Esophagus muscularis mucosa (tissue), 4 donors: ENCODE measurements around the gene CX3CL1. TPM values are rescaled to one million over a fixed set of nuclear protein-coding genes. Genes with fewer than 3 reads are reported as not detected.

ENCODE experiments used
- DNase-seq: peaks from one replicate; pipeline ENCODE4 v3.0.0-alpha.2; 2017; ENCODE audit errors: extremely low spot score
- H3K27ac ChIP-seq, 4 donors: fragments of 200-600 bp; sonication (generic); replicated peaks in 1 of 4; 1 replicate in 3 of 4; 2 replicates in 1 of 4; pipeline ENCODE4 v1.5.1; 2016 to 2019; ENCODE audit warnings: mild to moderate bottlenecking in 1 of 4
- H3K27me3 ChIP-seq, 4 donors: fragments of 200-600 bp; sonication (generic); one replicate each; pipeline versions ENCODE4 v1.5.1 to v1.6.0; 2016 to 2019
- H3K36me3 ChIP-seq, 4 donors: fragments of 200-600 bp; sonication (generic); one replicate each; pipeline ENCODE4 v1.5.1; 2016 to 2019
- H3K4me1 ChIP-seq, 4 donors: fragments of 200-600 bp; sonication (generic); one replicate each; pipeline ENCODE4 v1.5.1; 2016 to 2019
- H3K4me3 ChIP-seq, 4 donors: fragments of 200-600 bp; sonication (generic); 1 replicate in 2 of 4; 2 replicates in 2 of 4; pipeline ENCODE4 v1.5.1; 2016 to 2019; ENCODE audit warnings: mild to moderate bottlenecking in 4 of 4, moderate library complexity in 1 of 4
- H3K9me3 ChIP-seq, 4 donors: fragments of 200-600 bp; sonication (generic); 1 replicate in 3 of 4; 2 replicates in 1 of 4; pipeline ENCODE4 v1.5.1; 2016 to 2019
- EP300 ChIP-seq: sonication (generic); formaldehyde crosslinking; IDR thresholded peaks from one replicate; pipeline ENCODE4 v1.6.1; 2017; ENCODE audit warnings: antibody characterized with exemption
- POLR2A ChIP-seq: fragments of 450-650 bp; IDR thresholded peaks from one replicate; pipeline ENCODE4 v1.6.1; 2017; ENCODE audit warnings: antibody characterized with exemption, moderate library complexity, mild to moderate bottlenecking, low read depth
- POLR2AphosphoS5 ChIP-seq, 2 donors: sonication (generic); formaldehyde crosslinking; IDR thresholded peaks; one replicate each; pipeline ENCODE4 v1.6.1; 2017; ENCODE audit warnings: antibody characterized with exemption in 2 of 2
- WGBS: methylation state at CpG from one replicate; pipeline ENCODE4 v1.1.5; 2018; 5-methylcytosine and 5-hydroxymethylcytosine counted together
- intact Hi-C: fragments of 100-400 bp; cut with DNase I; formaldehyde crosslinking; loops from one replicate; pipeline ENCODE4 v1.15.1; 2023
- total RNA-seq, 4 donors: library from RNA; depleted of rRNA; stranded (reverse); fragments of >200 nt; gene quantifications; one replicate each; pipeline versions ENCODE4 v1.1.0 to v1.2.1, GENCODE V29; 2016
- TF ChIP-seq, protein P1 (sequence below), 3 experiments: fragments of 200-600 bp in 2 of 3; fragments of 450-650 bp in 1 of 3; sonication (generic) in 2 of 3; IDR thresholded peaks; one replicate each; pipeline ENCODE4 v1.5.1; 2017 to 2019; ENCODE audit warnings: antibody characterized with exemption in 3 of 3, mild to moderate bottlenecking in 2 of 3, moderate library complexity in 1 of 3

The CX3CL1 gene
- total RNA-seq, 4 donors from 2014 or later, result 26.8 to 40.4 (median 29.9) TPM

DNA sequence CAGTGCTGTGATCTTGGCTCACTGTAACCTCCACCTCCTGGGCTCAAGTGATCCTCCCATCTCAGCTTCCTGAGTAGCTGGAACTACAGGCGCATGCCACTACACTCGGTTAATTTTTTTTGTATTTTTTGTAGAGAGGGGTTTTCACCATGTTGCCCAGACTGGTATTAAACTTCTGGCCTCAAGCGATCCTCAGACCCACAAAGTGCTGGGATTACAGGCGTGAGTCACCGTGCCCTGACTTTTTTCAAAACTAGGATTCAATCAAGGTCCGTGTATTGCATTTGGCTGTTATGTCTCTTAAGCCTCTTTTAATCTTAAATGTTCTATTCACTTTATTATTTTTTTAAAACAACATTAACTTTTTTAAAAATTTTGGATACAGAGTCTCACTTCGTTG, 18.0 kb upstream of the CX3CL1 start:
- no peak overlapping the region for H3K27ac ChIP-seq
- 91% methylated on average over 7 of the region's 7 CpGs for WGBS
- H3K9me3 ChIP-seq, result no peaks in the 10 kb centered on the region
- H3K4me1 ChIP-seq, result no peaks in the 10 kb centered on the region
- TF ChIP-seq POLR2A (no peak), EP300 (no peak), POLR2AphosphoS5 (IDR thresholded peaks at IDR 0.05) (no peak)
- TF ChIP-seq, protein P1, sequence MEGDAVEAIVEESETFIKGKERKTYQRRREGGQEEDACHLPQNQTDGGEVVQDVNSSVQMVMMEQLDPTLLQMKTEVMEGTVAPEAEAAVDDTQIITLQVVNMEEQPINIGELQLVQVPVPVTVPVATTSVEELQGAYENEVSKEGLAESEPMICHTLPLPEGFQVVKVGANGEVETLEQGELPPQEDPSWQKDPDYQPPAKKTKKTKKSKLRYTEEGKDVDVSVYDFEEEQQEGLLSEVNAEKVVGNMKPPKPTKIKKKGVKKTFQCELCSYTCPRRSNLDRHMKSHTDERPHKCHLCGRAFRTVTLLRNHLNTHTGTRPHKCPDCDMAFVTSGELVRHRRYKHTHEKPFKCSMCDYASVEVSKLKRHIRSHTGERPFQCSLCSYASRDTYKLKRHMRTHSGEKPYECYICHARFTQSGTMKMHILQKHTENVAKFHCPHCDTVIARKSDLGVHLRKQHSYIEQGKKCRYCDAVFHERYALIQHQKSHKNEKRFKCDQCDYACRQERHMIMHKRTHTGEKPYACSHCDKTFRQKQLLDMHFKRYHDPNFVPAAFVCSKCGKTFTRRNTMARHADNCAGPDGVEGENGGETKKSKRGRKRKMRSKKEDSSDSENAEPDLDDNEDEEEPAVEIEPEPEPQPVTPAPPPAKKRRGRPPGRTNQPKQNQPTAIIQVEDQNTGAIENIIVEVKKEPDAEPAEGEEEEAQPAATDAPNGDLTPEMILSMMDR (IDR thresholded peaks at IDR 0.05), result no peak
- H3K36me3 ChIP-seq, result no peaks in the 10 kb centered on the region
- H3K4me3 ChIP-seq, result no peak overlapping the region
- no peaks in the 10 kb centered on the region for H3K27me3 ChIP-seq
- DNase-seq, result no peak
- intact Hi-C loops, result no loop called here

DNA sequence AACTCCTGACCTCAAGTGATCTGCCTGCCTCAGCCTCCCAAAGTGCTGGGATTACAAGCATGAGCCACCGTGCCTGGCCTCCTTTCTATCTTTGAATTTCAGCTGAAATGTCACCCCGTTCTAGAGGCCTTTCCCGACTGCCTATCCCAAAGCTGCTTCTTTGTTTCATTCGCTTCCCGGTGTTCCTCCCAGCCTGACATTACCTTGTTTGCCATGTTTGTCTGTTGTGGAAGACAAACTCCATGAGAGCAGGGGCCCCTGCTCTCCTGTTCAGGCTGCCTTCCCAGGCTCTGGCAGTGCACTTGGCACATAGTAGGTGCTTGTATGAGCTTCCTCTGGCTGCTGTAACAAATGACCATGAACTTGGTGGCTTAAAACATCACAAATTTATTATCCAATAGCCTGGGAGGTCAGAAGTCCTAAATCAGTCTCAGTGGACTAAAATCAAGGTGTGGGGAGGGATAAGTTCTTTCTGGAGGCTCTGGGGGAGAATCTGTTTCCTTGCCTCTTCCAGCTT, 16.3 kb upstream of the CX3CL1 start:
- no peak overlapping the region for H3K27ac ChIP-seq
- H3K4me1 ChIP-seq, result no peaks in the 10 kb centered on the region
- no peak overlapping the region for H3K4me3 ChIP-seq
- H3K36me3 ChIP-seq, result no peaks in the 10 kb centered on the region
- no peak for TF ChIP-seq POLR2AphosphoS5 (IDR thresholded peaks at IDR 0.05)
- TF ChIP-seq EP300, result no peak
- no peak for TF ChIP-seq POLR2A
- TF ChIP-seq, protein P1 (IDR thresholded peaks at IDR 0.05), result no peak
- 89% methylated on average over 5 of the region's 5 CpGs for WGBS
- intact Hi-C loops, result no loop called here
- no peaks in the 10 kb centered on the region for H3K9me3 ChIP-seq
- no peak for DNase-seq
- no peaks in the 10 kb centered on the region for H3K27me3 ChIP-seq

DNA sequence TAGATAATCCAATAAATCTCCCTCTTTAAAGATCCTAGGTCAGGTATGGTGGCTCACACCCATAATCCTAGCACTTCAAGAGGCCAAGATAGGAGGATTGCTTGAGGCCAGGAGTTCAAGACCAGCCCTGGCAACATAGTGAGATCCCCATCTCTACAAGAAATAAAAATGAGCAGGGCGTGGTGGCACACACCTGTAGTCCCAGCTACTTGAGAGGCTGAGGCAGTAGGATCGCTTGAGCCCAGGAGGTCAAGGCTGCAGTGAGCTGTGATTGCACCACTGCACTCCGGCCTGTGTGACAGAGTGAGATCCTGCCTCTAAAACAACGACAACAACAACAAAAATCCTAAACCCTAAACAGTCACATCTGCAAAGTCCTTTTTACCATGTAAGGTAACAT, 15.7 kb upstream of the CX3CL1 start:
- Histone ChIP-seq H3K4me3 (no peak overlapping the region), H3K9me3 (no peaks in the 10 kb centered on the region), H3K27ac (no peak overlapping the region), H3K4me1 (no peaks in the 10 kb centered on the region), H3K27me3 (no peaks in the 10 kb centered on the region), H3K36me3 (no peaks in the 10 kb centered on the region)
- WGBS, result 89% methylated on average over 4 of the region's 4 CpGs
- no peak for TF ChIP-seq POLR2AphosphoS5 (IDR thresholded peaks at IDR 0.05)
- TF ChIP-seq, protein P1 (IDR thresholded peaks at IDR 0.05), result no peak
- no peak for TF ChIP-seq POLR2A
- TF ChIP-seq EP300, result no peak
- intact Hi-C loops, result no loop called here
- DNase-seq, result no peak

DNA sequence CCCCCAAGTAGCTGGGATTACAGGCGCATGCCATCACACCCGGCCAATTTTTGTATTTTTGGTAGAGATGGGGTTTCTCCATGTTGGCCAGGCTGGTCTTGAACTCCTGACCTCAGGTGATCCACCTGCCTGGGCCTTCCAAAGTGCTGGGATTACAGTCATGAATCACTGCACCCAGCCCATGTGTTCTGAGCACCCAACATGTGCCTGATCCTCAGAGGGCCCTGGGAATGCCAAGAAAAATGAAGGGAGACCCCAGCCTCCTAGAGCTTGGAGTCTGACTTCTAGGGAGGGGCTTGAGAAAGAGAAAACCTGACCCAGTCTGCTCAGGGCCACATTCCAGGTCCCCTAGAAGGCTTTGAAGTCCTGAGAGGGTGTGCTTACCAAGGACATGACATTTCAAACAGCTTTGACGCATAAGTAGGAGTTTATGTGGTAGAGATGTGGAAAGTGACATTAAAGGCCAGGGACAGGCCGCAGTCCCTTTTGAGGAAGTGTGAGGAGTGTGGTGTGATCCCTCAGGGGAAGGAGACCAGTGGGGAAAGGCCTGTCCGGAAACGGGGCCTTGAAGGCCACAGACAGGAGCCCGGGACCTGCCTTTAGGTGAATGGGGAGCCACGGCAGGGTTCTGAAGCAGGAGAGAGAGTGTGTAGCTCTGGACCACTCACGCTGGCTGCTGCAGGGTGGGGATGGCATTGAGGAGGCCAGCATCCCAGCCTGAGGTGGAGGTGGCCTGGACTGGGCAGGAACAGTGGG, 14.8 kb upstream of the CX3CL1 start:
- TF ChIP-seq POLR2A, result no peak
- no peak for TF ChIP-seq EP300
- TF ChIP-seq POLR2AphosphoS5 (IDR thresholded peaks at IDR 0.05), result no peak
- TF ChIP-seq, protein P1 (IDR thresholded peaks at IDR 0.05), result no peak
- no peak overlapping the region for H3K4me3 ChIP-seq
- intact Hi-C loops, result no loop called here

DNA sequence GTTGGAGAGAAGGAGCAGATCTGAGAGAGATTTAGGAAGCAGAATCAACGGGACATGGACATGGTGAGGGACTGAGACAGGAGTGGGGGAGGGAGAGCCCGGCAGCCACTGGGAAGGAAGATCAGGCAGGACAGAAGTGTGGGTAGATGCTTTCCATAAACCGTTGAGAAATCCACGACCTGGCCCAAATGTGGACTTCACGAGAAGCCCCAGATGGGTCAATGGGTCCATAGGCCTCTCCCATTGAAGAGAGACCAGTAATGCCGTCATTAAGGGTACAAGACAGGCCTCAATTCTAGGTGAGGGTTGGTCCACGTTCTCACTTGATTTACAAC, 14.2 kb upstream of the CX3CL1 start:
- Histone ChIP-seq H3K27me3 (no peaks in the 10 kb centered on the region), H3K27ac (no peak overlapping the region), H3K4me3 (no peak overlapping the region), H3K36me3 (no peaks in the 10 kb centered on the region), H3K4me1 (no peaks in the 10 kb centered on the region), H3K9me3 (no peaks in the 10 kb centered on the region)
- intact Hi-C loops, result no loop called here
- DNase-seq, result no peak
- 83% methylated on average over 7 of the region's 7 CpGs for WGBS
- TF ChIP-seq POLR2A, result no peak
- TF ChIP-seq, protein P1 (IDR thresholded peaks at IDR 0.05), result no peak

More for the DNA sequence above, 14.8 kb upstream of the CX3CL1 start:
- Histone ChIP-seq H3K27me3 (no peaks in the 10 kb centered on the region), H3K4me1 (no peaks in the 10 kb centered on the region), H3K27ac (no peak overlapping the region), H3K9me3 (no peaks in the 10 kb centered on the region), H3K36me3 (no peaks in the 10 kb centered on the region)
- WGBS, result 82% methylated on average over 9 of the region's 9 CpGs
- DNase-seq, result no peak
